OCI-LY7 (cell line): ENCODE measurements around the gene GSG1L. TPM values are rescaled to one million over a fixed set of nuclear protein-coding genes. Genes with fewer than 3 reads are reported as not detected.

Experiments used
- BruUV-seq: library from RNA; stranded (reverse); fragments of 400-500 nt; replicated peaks from 2 replicates; lab custom pipeline; 2021; lab: Mats Ljungman, UMichigan
- CTCF ChIA-PET: fragments of 300-600 bp; sonication (Branson Sonifier 250); formaldehyde crosslinking; loops from one replicate; lab custom pipeline; 2022; ENCODE audit warnings: antibody characterized with exemption; ENCODE audit not compliant: unreplicated experiment; lab: Charles Lee
- POLR2A ChIA-PET: fragments of 300-600 bp; sonication (Branson Sonifier 250); formaldehyde crosslinking; loops from one replicate; lab custom pipeline; 2022; ENCODE audit warnings: antibody characterized with exemption; lab: Charles Lee
- DNase-seq: peaks from one replicate; pipeline ENCODE4 v3.0.0-alpha.2; 2015; ENCODE audit warnings: low spot score
- H2AFZ ChIP-seq: fragments of 200-600 bp; sonication (generic), shearing (Covaris generic); 2 replicates; pipeline ENCODE4 v1.6.1; 2014; ENCODE audit warnings: mild to moderate bottlenecking, antibody characterized with exemption, low read length, moderate library complexity
- H3K27ac ChIP-seq: fragments of 200-600 bp; sonication (generic); 2 replicates; pipeline ENCODE4 v1.5.1; 2014; ENCODE audit warnings: mixed run types, low read depth, mild to moderate bottlenecking, moderate library complexity, low read length, inconsistent platforms; ENCODE audit not compliant: poor library complexity, severe bottlenecking
- H3K36me3 ChIP-seq: fragments of 200-600 bp; sonication (generic); 2 replicates; pipeline ENCODE4 v1.6.1; 2014; ENCODE audit warnings: mild to moderate bottlenecking, antibody characterized with exemption, low read length, moderate library complexity, mixed read lengths; ENCODE audit not compliant: insufficient read depth
- H3K4me1 ChIP-seq: fragments of 200-600 bp; sonication (generic); 2 replicates; pipeline ENCODE4 v1.5.1; 2014; ENCODE audit warnings: mild to moderate bottlenecking, low read length; ENCODE audit not compliant: insufficient read depth, poor library complexity, severe bottlenecking
- H3K4me2 ChIP-seq: fragments of 200-600 bp; sonication (generic); 2 replicates; pipeline ENCODE4 v1.6.1; 2014; ENCODE audit warnings: mild to moderate bottlenecking, low read length
- H3K4me3 ChIP-seq: fragments of 200-600 bp; sonication (generic); 2 replicates; pipeline ENCODE4 v1.5.1; 2014; ENCODE audit warnings: mild to moderate bottlenecking, low read depth, low read length; ENCODE audit not compliant: poor library complexity, severe bottlenecking
- H3K79me2 ChIP-seq: fragments of 200-600 bp; sonication (generic); 2 replicates; pipeline ENCODE4 v1.6.1; 2016; ENCODE audit warnings: low read depth, mild to moderate bottlenecking, low read length, moderate library complexity, mixed read lengths; ENCODE audit not compliant: insufficient read depth
- H3K9me2 ChIP-seq: fragments of 200-600 bp; sonication (generic); 2 replicates; pipeline ENCODE4 v1.6.1; 2016; ENCODE audit warnings: mild to moderate bottlenecking, low read length, mixed read lengths; ENCODE audit not compliant: insufficient read depth
- H3K9me3 ChIP-seq: fragments of 200-600 bp; sonication (generic); 2 replicates; pipeline ENCODE4 v1.6.1; 2014; ENCODE audit warnings: mild to moderate bottlenecking, mixed run types, low read length, mixed read lengths
- H4K20me1 ChIP-seq: fragments of 200-600 bp; sonication (generic); 2 replicates; pipeline ENCODE4 v1.6.1; 2014; ENCODE audit warnings: mild to moderate bottlenecking, antibody characterized with exemption, low read length, moderate library complexity, mixed read lengths; ENCODE audit not compliant: insufficient read depth
- EZH2phosphoT487 ChIP-seq: fragments of 200-600 bp; sonication (generic); IDR thresholded peaks from 2 replicates; pipeline ENCODE4 v1.6.1; 2018; ENCODE audit warnings: low read depth, borderline replicate concordance, mild to moderate bottlenecking, mixed run types, antibody characterized with exemption, low read length, moderate library complexity, mixed read lengths
- intact Hi-C: fragments of 100-400 bp; cut with micrococcal nuclease; formaldehyde crosslinking; loops from one replicate; pipeline ENCODE4 v1.10.0; 2022; ENCODE audit not compliant: unreplicated experiment
- total RNA-seq, 2 experiments: library from RNA; depleted of rRNA in 1 of 2; stranded (reverse); fragments of >200 nt in 1 of 2; shearing (Covaris generic) in 1 of 2; gene quantifications; 2 replicates each; pipeline ENCODE4 v1.2.3, GENCODE V29; 2014 to 2022
- TF ChIP-seq, protein P1 (sequence below): fragments of 200-600 bp; sonication (generic); conservative IDR thresholded peaks from 2 replicates; pipeline ENCODE4 v1.5.1; 2014; ENCODE audit warnings: mild to moderate bottlenecking, antibody characterized with exemption, low read length, moderate library complexity, mixed read lengths

GSG1L gene
- total RNA-seq, 2 experiments from 2014 or later, result not detected

DNA sequence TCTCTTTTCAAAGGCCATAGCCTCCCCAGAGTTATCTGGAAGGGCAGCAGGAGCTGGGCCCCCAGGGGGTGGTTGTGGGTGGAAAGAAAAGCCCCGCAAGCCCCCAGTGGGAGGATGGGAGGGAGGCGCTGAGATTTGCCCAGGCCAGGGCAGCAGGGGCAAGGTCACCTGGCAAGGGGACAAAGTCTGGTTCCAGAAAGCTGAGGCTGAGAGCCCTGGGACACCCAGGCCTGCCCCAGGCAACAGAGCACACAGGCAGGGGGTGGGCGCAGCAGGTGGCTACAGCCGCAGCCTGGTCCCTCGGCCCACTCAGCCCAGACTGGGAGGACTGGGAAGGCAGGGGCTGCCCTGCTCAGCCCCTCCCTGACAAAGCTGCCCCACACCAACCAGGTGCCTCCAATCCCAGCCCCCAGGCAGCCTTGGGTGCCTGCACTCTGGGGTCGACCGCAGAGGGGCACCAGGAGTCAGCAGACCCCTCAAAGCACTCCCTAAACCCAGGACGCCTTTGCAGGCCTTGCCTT, 23.7 kb upstream of the GSG1L start:
- Histone ChIP-seq H4K20me1 (no peaks in the 10 kb centered on the region), H2AFZ (no peak overlapping the region), H3K36me3 (no peaks in the 10 kb centered on the region), H3K4me2 (no peak overlapping the region), H3K79me2 (no peaks in the 10 kb centered on the region), H3K27ac (no peak overlapping the region), H3K4me3 (no peak overlapping the region), H3K9me3 (no peaks in the 10 kb centered on the region), H3K9me2 (no peaks in the 10 kb centered on the region), H3K4me1 (no peaks in the 10 kb centered on the region)
- no TSS peak for BruUV-seq
- TF ChIP-seq, protein P1, sequence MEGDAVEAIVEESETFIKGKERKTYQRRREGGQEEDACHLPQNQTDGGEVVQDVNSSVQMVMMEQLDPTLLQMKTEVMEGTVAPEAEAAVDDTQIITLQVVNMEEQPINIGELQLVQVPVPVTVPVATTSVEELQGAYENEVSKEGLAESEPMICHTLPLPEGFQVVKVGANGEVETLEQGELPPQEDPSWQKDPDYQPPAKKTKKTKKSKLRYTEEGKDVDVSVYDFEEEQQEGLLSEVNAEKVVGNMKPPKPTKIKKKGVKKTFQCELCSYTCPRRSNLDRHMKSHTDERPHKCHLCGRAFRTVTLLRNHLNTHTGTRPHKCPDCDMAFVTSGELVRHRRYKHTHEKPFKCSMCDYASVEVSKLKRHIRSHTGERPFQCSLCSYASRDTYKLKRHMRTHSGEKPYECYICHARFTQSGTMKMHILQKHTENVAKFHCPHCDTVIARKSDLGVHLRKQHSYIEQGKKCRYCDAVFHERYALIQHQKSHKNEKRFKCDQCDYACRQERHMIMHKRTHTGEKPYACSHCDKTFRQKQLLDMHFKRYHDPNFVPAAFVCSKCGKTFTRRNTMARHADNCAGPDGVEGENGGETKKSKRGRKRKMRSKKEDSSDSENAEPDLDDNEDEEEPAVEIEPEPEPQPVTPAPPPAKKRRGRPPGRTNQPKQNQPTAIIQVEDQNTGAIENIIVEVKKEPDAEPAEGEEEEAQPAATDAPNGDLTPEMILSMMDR, result no peak
- no peak for TF ChIP-seq EZH2phosphoT487
- intact Hi-C loops, result no loop called here
- ChIA-PET CTCF (no interaction called here), POLR2A (no interaction called here)
- no peak for DNase-seq

DNA sequence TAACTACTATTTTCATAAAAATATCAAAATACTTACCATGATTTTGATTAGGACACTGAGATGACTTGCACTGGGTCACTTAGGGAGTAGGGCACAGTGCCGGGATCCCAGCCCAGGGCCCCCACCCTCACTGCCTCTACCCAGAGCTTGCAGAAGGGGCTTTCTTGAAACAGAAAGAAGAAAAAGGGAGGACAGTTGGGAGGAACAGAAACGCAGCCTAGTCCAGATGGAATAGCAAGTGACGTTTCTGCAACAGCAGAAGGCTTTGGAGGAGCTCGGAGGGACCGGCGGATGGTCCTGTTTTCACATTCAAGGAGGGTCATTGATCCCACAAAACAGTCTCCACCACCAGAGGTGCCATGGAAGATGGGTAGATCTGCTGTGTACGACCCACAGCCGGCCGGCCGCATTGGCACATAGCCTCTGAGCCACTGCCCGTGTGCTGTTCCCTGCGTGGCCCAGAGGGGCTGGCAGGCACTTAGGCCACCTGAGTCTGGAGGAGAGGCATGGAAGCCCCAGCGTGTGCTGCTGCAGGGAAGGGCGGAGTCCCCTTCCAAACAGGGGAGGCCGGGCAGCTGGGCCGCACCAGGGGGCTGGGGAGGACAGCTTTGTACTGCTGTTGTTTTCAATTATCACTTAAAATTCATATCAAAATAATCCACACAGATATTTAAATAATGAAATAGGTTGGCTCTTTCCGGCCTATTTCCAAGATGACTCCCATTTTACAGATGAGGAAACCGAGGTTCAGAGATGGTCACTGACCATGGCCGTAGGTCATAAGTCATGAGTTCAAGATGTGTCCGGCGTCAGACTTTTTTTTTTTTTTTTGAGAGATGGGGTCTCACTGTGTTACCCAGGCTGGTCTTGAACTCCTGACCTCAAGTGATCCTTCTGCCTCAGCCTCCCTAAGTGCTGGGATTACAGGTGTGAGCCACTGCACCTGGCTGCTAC, 22.9 kb upstream of the GSG1L start:
- no TSS peak for BruUV-seq
- TF ChIP-seq, protein P1, result no peak
- TF ChIP-seq EZH2phosphoT487, result no peak
- ChIA-PET POLR2A (no interaction called here), CTCF (no interaction called here)
- H2AFZ ChIP-seq, result no peak overlapping the region
- no peak for DNase-seq
- no peaks in the 10 kb centered on the region for H4K20me1 ChIP-seq
- H3K36me3 ChIP-seq, result no peaks in the 10 kb centered on the region
- no peak overlapping the region for H3K27ac ChIP-seq
- intact Hi-C loops, result no loop called here
- no peaks in the 10 kb centered on the region for H3K9me2 ChIP-seq
- no peaks in the 10 kb centered on the region for H3K79me2 ChIP-seq
- no peak overlapping the region for H3K4me3 ChIP-seq
- H3K4me2 ChIP-seq, result no peak overlapping the region
- H3K9me3 ChIP-seq, result no peaks in the 10 kb centered on the region
- H3K4me1 ChIP-seq, result no peaks in the 10 kb centered on the region
